PC-3 (cell line): ENCODE measurements around the gene PAX5.

Experiments
- EZH2 ChIP-seq: fragments of 300-600 bp; sonication (generic); IDR thresholded peaks from one replicate; pipeline ENCODE4 v1.6.1; 2017; ENCODE audit warnings: antibody characterized with exemption, mild to moderate bottlenecking, low read length; ENCODE audit not compliant: unreplicated experiment
- EZH2phosphoT487 ChIP-seq: fragments of 300-600 bp; sonication (generic); IDR thresholded peaks from 2 replicates; pipeline ENCODE4 v1.6.1; 2018; ENCODE audit warnings: mild to moderate bottlenecking, antibody characterized with exemption, low read length, borderline replicate concordance
- TF ChIP-seq, protein P1 (sequence below): fragments of 300-600 bp; sonication (generic); conservative IDR thresholded peaks from 2 replicates; pipeline ENCODE4 v1.5.1; 2017; ENCODE audit warnings: antibody characterized with exemption, low read depth, mild to moderate bottlenecking, low read length

- TF ChIP-seq, protein P1, sequence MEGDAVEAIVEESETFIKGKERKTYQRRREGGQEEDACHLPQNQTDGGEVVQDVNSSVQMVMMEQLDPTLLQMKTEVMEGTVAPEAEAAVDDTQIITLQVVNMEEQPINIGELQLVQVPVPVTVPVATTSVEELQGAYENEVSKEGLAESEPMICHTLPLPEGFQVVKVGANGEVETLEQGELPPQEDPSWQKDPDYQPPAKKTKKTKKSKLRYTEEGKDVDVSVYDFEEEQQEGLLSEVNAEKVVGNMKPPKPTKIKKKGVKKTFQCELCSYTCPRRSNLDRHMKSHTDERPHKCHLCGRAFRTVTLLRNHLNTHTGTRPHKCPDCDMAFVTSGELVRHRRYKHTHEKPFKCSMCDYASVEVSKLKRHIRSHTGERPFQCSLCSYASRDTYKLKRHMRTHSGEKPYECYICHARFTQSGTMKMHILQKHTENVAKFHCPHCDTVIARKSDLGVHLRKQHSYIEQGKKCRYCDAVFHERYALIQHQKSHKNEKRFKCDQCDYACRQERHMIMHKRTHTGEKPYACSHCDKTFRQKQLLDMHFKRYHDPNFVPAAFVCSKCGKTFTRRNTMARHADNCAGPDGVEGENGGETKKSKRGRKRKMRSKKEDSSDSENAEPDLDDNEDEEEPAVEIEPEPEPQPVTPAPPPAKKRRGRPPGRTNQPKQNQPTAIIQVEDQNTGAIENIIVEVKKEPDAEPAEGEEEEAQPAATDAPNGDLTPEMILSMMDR = no peak
- TF ChIP-seq EZH2phosphoT487 (no peak), EZH2 (no peak)
Observed at GRCh38 chr9:37005517-37006140, 28.4 kb downstream of the PAX5 start.
